SH-SY5Y (cell line): ENCODE data around the gene STK26.

Source experiments
- GATA2 ChIP-seq: IDR thresholded peaks from 2 replicates; pipeline ENCODE4 v1.6.1; 2011; ENCODE audit warnings: mild to moderate bottlenecking, low read depth, low read length
- GATA3 ChIP-seq: IDR thresholded peaks from 2 replicates; pipeline ENCODE4 v1.6.1; 2011; ENCODE audit warnings: low read depth, mild to moderate bottlenecking, low read length, moderate library complexity

DNA sequence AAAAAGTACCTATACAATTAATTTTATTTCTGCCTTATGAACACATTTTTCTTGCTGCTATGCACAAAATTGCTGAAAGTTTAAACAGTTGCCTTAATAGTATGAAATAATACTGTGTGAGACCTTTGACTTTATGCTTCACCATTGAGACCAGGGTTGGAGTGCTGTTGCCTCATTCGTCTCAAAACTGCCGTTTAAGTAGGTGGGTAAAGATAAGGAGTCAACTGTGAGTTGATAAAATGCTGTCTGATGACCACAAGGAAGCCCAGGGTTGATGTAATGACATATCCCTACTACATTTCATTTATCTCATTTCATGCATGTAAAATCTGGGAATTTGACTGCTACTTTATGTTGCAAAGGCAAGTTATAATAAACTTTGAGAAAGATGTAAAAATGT, 23.4 kb downstream of the STK26 start:
- TF ChIP-seq GATA2 = no peak
- TF ChIP-seq GATA3 = no peak
